ENCODE measurements around the gene ESRRA.

GRCh38 chr11:64321026-64321425 is 15.7 kb downstream of the ESRRA start:
- TF ChIP-seq TAF1 (IDR thresholded peaks at IDR 0.05; ENCODE audit: low read depth, low read length) (no peak), POLR2AphosphoS5 (IDR thresholded peaks at IDR 0.05; ENCODE audit: low read depth, low read length) (no peak), POLR2A (IDR thresholded peaks at IDR 0.05; ENCODE audit: control extremely low read depth in 1 of 2, low read depth in 2 of 2, low read length in 2 of 2) (no peak), CTCF (IDR thresholded peaks at IDR 0.05; ENCODE audit: control extremely low read depth in 1 of 3, insufficient read depth in 1 of 3, low read depth in 1 of 3, low read length in 3 of 3) (no peak), YY1 (IDR thresholded peaks at IDR 0.05; ENCODE audit: low read depth, low read length) (no peak), MAX (IDR thresholded peaks at IDR 0.05) (no peak), SIRT6 (IDR thresholded peaks at IDR 0.05; ENCODE audit: low read length) (no peak), CEBPB (IDR thresholded peaks at IDR 0.05; ENCODE audit: low read depth, low read length) (no peak), ATF3 (IDR thresholded peaks at IDR 0.05; ENCODE audit: insufficient read depth, low read depth, low read length) (no peak), SP4 (IDR thresholded peaks at IDR 0.05; ENCODE audit: low read length) (no peak), ZNF274 (IDR thresholded peaks at IDR 0.05; ENCODE audit: borderline replicate concordance, extremely low read depth, low read length) (no peak), EP300 (IDR thresholded peaks at IDR 0.05; ENCODE audit: borderline replicate concordance in 1 of 2, low read depth in 2 of 2, low read length in 2 of 2) (no peak), CHD2 (IDR thresholded peaks at IDR 0.05; ENCODE audit: low read length) (no peak)
